HepG2 (cell line): Measurements from ENCODE around the gene FIZ1. TPM values are rescaled to one million over a fixed set of nuclear protein-coding genes. Genes with fewer than 3 reads are reported as not detected.

Source experiments
- CBX2 ChIP-seq, 2 experiments: fragments of 200-600 bp in 1 of 2; sonication (generic); formaldehyde crosslinking in 1 of 2; IDR thresholded peaks; 2 replicates each; pipeline versions ENCODE4 v1.7.0 to v1.8.1; 2018 to 2022; ENCODE audit warnings: low read depth in 2 of 2, low read length in 1 of 2, mild to moderate bottlenecking in 1 of 2, missing genetic modification reagents in 1 of 2
- FOXK1 ChIP-seq: sonication (generic); formaldehyde crosslinking; IDR thresholded peaks from 2 replicates; pipeline ENCODE4 v1.4.0; 2020; ENCODE audit warnings: low read depth, missing genetic modification reagents, borderline replicate concordance
- MTA1 ChIP-seq: sonication (generic); formaldehyde crosslinking; IDR thresholded peaks from 2 replicates; pipeline ENCODE4 v1.4.0; 2020; ENCODE audit warnings: missing genetic modification reagents, mild to moderate bottlenecking, borderline replicate concordance
- RFX3 ChIP-seq: IDR thresholded peaks from 2 replicates; pipeline ENCODE4 v1.6.1; 2016; ENCODE audit warnings: missing biosample characterization, missing genetic modification reagents
- SMAD3 ChIP-seq: sonication (generic); formaldehyde crosslinking; IDR thresholded peaks from 2 replicates; pipeline ENCODE4 v1.4.0; 2020; ENCODE audit warnings: missing genetic modification reagents
- SRY ChIP-seq: sonication (generic); formaldehyde crosslinking; IDR thresholded peaks from 2 replicates; pipeline ENCODE4 v1.8.0; 2022; ENCODE audit warnings: mild to moderate bottlenecking, missing genetic modification reagents
- ZBTB20 ChIP-seq: sonication (generic); formaldehyde crosslinking; IDR thresholded peaks from 2 replicates; pipeline ENCODE4 v1.8.1; 2023; ENCODE audit warnings: missing genetic modification reagents, low read depth, mild to moderate bottlenecking, borderline replicate concordance
- ZC3H13 ChIP-seq: sonication (generic); formaldehyde crosslinking; IDR thresholded peaks from 2 replicates; pipeline ENCODE4 v1.8.1; 2023; ENCODE audit warnings: mild to moderate bottlenecking, missing genetic modification reagents, moderate library complexity
- ZFP36L1 ChIP-seq: sonication (generic); formaldehyde crosslinking; IDR thresholded peaks from 2 replicates; pipeline ENCODE4 v1.8.0; 2022; ENCODE audit warnings: mild to moderate bottlenecking, missing genetic modification reagents, moderate library complexity
- ZFX ChIP-seq: sonication (generic); formaldehyde crosslinking; IDR thresholded peaks from 2 replicates; pipeline ENCODE4 v1.4.0; 2020; ENCODE audit warnings: mild to moderate bottlenecking, low read depth, missing genetic modification reagents, moderate library complexity
- ZNF335 ChIP-seq: sonication (generic); formaldehyde crosslinking; IDR thresholded peaks from 2 replicates; pipeline ENCODE4 v1.4.0; 2020; ENCODE audit warnings: missing genetic modification reagents
- ZNF556 ChIP-seq: sonication (generic); formaldehyde crosslinking; IDR thresholded peaks from 2 replicates; pipeline ENCODE4 v1.4.0; 2020; ENCODE audit warnings: mild to moderate bottlenecking, missing genetic modification reagents, borderline replicate concordance
- ZNF577 ChIP-seq: sonication (generic); formaldehyde crosslinking; IDR thresholded peaks from 2 replicates; pipeline ENCODE4 v1.4.0; 2020; ENCODE audit warnings: mild to moderate bottlenecking, low read depth, missing genetic modification reagents, borderline replicate concordance
- ZNF737 ChIP-seq: sonication (generic); formaldehyde crosslinking; IDR thresholded peaks from 2 replicates; pipeline ENCODE4 v1.5.0; 2020; ENCODE audit warnings: missing genetic modification reagents, mild to moderate bottlenecking, borderline replicate concordance
- polyA plus RNA-seq, 8 experiments: library from polyadenylated mRNA; depleted of rRNA in 3 of 8; stranded (reverse) in 7 of 8; unstranded in 1 of 8; fragments of >200 nt; fragmentation: Illumina TruSeq in 4 of 8; extraction: Trizol in 4 of 8; gene quantifications; 2 replicates each; pipeline versions ENCODE4 v1.2.1 to v1.2.3, GENCODE V29; 2011 to 2016; ENCODE audit warnings: low read depth in 4 of 8, missing spikeins in 1 of 8, mixed read lengths in 1 of 8; ENCODE audit not compliant: insufficient read depth in 1 of 8
- total RNA-seq, 5 experiments: library from RNA; depleted of rRNA; stranded (reverse); fragments of >200 nt; fragmentation: Illumina TruSeq; extraction: Trizol; gene quantifications; 2 replicates each; pipeline ENCODE4 v1.2.3, GENCODE V29; 2016; ENCODE audit warnings: low read depth in 1 of 5
- TF ChIP-seq, protein P1 (sequence below): sonication (generic); formaldehyde crosslinking; IDR thresholded peaks from 2 replicates; pipeline ENCODE4 v1.8.0; 2022; ENCODE audit warnings: missing genetic modification reagents, mild to moderate bottlenecking, moderate library complexity, borderline replicate concordance
- TF ChIP-seq, protein P2 (sequence below): IDR thresholded peaks from 2 replicates; pipeline ENCODE4 v1.6.1; 2012; ENCODE audit warnings: low read depth, low read length, improper control_type of control experiment
- TF ChIP-seq, protein P3 (sequence below): sonication (generic); formaldehyde crosslinking; IDR thresholded peaks from 2 replicates; pipeline ENCODE4 v1.5.0; 2020; ENCODE audit warnings: mild to moderate bottlenecking, missing genetic modification reagents, moderate library complexity
- TF ChIP-seq, protein P4 (sequence below): fragments of 450-650 bp; IDR thresholded peaks from 2 replicates; pipeline ENCODE4 v1.6.1; 2016
- TF ChIP-seq, protein P5 (sequence below): sonication (generic); formaldehyde crosslinking; IDR thresholded peaks from 2 replicates; pipeline ENCODE4 v1.8.0; 2022; ENCODE audit warnings: missing genetic modification reagents, mild to moderate bottlenecking, inconsistent platforms, borderline replicate concordance

FIZ1 gene
- total and polyA plus RNA-seq, 2 of the 13 experiments (the other 11 are each of a cell fraction or from before 2014, with no cell fraction given): 3.6 to 5.9 TPM

DNA sequence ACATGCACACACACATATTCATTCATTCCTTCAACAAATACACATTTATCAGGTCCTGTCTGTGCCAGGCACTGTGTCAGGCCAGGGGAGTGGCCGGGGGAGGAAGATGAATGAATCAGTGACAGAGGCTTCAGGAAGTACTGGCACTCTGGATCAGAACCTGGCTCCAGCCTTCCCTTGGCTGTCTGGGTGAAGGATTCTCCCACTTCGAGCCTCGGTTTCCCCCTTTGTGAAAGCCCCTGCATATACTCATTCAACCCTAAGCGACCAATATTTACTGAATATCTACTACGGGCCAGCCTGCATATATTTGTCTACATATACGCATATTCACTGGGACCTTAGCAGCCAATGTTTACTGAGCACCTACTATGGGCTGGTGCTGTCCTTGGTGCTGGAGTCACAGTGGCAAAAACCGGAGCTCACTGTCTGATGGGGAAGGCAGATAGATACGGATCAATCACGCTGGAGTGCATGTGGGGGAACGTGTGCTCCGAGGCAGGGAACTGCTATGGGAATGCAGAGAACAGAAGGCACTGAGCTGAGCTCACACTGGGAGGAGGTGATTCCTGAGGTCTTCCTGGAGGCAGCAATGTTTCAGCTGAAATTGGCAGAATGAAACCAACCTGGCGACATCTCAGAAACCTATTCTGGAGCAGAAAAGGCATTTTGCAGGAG, 18.0 kb downstream of the FIZ1 start (continued):
- no peak for TF ChIP-seq ZNF737 (CRISPR knock-in tag)
- no peak for TF ChIP-seq RFX3
- peak; percentile 9 for TF ChIP-seq ZFX
- peak; percentile 90 for TF ChIP-seq ZC3H13 (CRISPR knock-in tag)
- TF ChIP-seq, protein P1, sequence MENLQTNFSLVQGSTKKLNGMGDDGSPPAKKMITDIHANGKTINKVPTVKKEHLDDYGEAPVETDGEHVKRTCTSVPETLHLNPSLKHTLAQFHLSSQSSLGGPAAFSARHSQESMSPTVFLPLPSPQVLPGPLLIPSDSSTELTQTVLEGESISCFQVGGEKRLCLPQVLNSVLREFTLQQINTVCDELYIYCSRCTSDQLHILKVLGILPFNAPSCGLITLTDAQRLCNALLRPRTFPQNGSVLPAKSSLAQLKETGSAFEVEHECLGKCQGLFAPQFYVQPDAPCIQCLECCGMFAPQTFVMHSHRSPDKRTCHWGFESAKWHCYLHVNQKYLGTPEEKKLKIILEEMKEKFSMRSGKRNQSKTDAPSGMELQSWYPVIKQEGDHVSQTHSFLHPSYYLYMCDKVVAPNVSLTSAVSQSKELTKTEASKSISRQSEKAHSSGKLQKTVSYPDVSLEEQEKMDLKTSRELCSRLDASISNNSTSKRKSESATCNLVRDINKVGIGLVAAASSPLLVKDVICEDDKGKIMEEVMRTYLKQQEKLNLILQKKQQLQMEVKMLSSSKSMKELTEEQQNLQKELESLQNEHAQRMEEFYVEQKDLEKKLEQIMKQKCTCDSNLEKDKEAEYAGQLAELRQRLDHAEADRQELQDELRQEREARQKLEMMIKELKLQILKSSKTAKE (CRISPR knock-in tag): peak; percentile 50
- 0 out of 2 replicates have a peak, but pooled peaks have one; percentile 0 for TF ChIP-seq MTA1
- TF ChIP-seq, protein P2, sequence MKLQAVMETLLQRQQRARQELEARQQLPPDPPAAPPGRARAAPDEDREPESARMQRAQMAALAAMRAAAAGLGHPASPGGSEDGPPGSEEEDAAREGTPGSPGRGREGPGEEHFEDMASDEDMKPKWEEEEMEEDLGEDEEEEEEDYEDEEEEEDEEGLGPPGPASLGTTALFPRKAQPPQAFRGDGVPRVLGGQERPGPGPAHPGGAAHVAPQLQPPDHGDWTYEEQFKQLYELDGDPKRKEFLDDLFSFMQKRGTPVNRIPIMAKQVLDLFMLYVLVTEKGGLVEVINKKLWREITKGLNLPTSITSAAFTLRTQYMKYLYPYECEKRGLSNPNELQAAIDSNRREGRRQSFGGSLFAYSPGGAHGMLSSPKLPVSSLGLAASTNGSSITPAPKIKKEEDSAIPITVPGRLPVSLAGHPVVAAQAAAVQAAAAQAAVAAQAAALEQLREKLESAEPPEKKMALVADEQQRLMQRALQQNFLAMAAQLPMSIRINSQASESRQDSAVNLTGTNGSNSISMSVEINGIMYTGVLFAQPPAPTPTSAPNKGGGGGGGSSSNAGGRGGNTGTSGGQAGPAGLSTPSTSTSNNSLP: no peak
- no peak for TF ChIP-seq ZNF335 (CRISPR knock-in tag)
- TF ChIP-seq SRY: 0 out of 2 replicates have a peak, but pooled peaks have one; percentile 60
- TF ChIP-seq FOXK1: peak; percentile 47; the same call in 1 of the 2 replicates
- TF ChIP-seq, protein P3, sequence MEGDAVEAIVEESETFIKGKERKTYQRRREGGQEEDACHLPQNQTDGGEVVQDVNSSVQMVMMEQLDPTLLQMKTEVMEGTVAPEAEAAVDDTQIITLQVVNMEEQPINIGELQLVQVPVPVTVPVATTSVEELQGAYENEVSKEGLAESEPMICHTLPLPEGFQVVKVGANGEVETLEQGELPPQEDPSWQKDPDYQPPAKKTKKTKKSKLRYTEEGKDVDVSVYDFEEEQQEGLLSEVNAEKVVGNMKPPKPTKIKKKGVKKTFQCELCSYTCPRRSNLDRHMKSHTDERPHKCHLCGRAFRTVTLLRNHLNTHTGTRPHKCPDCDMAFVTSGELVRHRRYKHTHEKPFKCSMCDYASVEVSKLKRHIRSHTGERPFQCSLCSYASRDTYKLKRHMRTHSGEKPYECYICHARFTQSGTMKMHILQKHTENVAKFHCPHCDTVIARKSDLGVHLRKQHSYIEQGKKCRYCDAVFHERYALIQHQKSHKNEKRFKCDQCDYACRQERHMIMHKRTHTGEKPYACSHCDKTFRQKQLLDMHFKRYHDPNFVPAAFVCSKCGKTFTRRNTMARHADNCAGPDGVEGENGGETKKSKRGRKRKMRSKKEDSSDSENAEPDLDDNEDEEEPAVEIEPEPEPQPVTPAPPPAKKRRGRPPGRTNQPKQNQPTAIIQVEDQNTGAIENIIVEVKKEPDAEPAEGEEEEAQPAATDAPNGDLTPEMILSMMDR (CRISPR knock-in tag): no peak
- TF ChIP-seq, protein P4, sequence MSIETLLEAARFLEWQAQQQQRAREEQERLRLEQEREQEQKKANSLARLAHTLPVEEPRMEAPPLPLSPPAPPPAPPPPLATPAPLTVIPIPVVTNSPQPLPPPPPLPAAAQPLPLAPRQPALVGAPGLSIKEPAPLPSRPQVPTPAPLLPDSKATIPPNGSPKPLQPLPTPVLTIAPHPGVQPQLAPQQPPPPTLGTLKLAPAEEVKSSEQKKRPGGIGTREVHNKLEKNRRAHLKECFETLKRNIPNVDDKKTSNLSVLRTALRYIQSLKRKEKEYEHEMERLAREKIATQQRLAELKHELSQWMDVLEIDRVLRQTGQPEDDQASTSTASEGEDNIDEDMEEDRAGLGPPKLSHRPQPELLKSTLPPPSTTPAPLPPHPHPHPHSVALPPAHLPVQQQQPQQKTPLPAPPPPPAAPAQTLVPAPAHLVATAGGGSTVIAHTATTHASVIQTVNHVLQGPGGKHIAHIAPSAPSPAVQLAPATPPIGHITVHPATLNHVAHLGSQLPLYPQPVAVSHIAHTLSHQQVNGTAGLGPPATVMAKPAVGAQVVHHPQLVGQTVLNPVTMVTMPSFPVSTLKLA: no peak
- no peak for TF ChIP-seq ZNF556 (CRISPR knock-in tag)
- TF ChIP-seq SMAD3 (CRISPR knock-in tag): peak; percentile 47; the same call in 1 of the 2 replicates
- TF ChIP-seq ZNF577 (CRISPR knock-in tag): no peak
- TF ChIP-seq ZFP36L1 (CRISPR knock-in tag): no peak
- no peak for TF ChIP-seq CBX2 (IDR thresholded peaks at IDR 0.05; ENCODE audit: low read depth, low read length)
- no peak for TF ChIP-seq CBX2 (CRISPR knock-in tag; IDR thresholded peaks at IDR 0.05; ENCODE audit: low read depth)
- TF ChIP-seq ZBTB20 (CRISPR knock-in tag): peak; percentile 65; the same call in 1 of the 2 replicates
- TF ChIP-seq, protein P5, sequence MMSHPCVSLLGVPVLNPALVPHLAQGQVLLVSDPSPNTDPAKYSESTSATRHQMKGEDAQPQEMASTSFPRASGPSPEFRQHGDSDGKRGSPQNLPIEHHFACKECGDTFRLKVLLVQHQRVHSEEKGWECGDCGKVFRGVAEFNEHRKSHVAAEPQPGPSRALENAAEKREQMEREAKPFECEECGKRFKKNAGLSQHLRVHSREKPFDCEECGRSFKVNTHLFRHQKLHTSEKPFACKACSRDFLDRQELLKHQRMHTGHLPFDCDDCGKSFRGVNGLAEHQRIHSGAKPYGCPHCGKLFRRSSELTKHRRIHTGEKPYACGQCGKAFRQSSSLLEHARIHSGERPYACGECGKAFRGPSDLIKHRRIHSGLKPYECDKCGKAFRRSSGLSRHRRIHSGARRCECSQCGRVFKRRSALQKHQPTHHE (CRISPR knock-in tag): no peak
